GM18867 (cell line): ENCODE results near the gene CCDC61.

Source experiments
- ATAC-seq: cut with Tn5 transposase; IDR thresholded peaks from one replicate; pipeline ENCODE4 v1.9.1; 2021; ENCODE audit warnings: mild to moderate bottlenecking, moderate library complexity; ENCODE audit not compliant: unreplicated experiment

Gene CCDC61

DNA sequence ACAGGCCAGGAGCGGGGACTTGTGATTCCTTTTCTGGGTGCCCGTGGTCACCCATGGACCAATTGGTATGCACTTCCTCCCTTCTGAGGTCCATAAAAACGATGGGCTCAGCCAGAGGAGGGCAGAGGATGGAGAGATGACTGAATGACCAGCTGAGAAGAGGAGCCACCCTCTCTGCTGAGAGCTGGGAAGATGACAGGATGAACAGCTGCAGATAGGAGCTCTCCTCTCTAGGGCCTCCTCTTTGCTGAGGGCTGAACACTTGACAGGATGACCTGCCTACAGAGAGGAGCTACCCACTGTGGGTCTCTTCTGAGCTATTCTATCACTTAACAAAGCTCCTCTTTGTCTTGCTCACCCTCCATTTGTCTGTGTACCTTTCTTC lies 41.5 kb downstream of the CCDC61 start:
- no peak for ATAC-seq

DNA sequence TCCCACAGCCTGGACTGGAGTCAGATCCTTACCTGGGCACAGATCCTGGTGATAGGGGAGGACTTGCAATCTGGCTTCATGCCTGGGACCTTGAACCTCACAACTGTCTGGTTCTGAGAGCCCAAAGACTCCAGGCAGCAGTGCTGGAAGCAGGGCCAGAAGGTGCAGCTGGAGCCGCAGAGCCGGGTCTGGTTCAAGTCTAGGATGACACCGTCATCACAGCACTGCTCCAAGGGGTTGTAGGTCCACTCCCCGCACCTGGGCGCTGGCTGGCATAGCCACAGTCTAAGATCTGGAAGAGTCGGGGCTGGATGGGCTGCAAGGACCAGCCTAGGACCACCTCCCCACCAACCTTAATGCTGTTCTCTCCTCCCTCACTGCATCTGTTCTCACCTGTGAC lies 44.9 kb downstream of the CCDC61 start:
- ATAC-seq = no peak

DNA sequence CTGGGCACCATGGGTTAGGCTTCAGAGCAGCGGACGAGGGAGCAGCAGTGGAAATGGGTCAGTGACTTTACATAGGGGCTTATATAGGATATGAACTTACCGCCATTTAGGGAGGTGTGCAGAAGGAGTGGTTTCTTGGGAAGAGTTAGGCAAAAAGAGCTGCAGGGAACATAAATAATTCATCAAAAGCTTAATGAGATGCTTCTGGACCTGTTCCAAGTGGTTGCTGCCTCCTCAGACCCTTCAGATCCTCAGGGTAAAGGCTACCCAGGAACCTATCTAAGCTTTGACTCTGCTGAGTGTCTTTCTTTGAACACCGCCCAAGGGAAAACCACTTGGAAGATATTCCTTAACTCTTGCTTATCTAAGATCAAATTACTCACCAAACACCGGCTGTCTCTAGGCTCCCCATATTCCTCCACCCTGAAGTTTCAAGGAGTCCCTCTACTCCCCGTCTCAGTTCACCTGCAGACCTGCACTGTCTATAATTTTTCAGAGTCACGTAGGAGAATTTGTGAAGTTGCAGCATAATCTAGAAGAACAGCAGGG lies 45.8 kb downstream of the CCDC61 start, which contains the start of gene IGFL4:
IGFL4 (minus strand) TSS at position 51 of the 549 bp plus-strand sequence; CDS start at position 11, 40 bp downstream.
- no peak for ATAC-seq

- ATAC-seq = no peak
Observed at GRCh38 chr19:46042252-46042883, 47.1 kb downstream of the CCDC61 start.

DNA sequence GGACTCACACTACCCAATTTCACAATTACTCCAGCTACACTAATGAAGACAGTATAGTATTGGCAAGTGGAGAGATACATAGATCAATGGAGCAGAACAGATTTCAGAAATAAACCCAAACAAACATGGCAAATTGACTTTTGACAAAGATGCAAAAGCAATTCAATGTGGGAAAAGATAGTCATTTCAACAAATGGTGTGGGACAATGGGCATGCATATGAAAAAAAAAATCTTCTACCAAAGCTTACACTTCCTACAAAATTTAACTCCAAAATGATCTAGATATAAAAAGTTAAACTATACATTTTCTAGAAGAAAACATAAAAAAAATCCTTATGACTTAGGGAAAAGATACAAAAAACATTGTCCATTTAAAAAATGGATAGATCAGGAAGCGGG lies 48.3 kb downstream of the CCDC61 start:
- no peak for ATAC-seq

GRCh38 chr19:46049597-46049996 lies 54.3 kb downstream of the CCDC61 start:
- no peak for ATAC-seq

- no peak for ATAC-seq
Observed at GRCh38 chr19:46052896-46053295, 57.6 kb downstream of the CCDC61 start.

DNA sequence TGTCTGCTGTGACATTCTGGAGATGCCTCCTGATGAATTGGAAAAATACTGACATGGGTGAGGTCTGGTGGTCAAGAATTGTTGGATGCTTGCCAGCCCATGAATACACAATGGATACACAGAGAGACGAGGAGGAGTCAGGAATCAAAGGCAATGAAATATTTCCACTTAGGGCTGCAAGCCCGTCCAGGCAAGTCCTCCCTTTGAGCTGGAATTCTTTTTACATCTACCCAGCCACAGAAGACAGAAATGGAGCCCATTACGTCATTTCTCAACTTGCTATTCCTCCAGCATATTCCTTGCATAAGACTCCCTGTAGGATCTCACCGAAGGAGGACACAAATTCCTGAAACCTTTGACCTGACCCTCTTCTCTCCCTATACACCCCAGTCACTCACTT lies 61.3 kb downstream of the CCDC61 start:
- no peak for ATAC-seq

- ATAC-seq = no peak
Observed at GRCh38 chr19:46058778-46059177, 63.5 kb downstream of the CCDC61 start.

- no peak for ATAC-seq
Observed at GRCh38 chr19:46060012-46060411, 64.7 kb downstream of the CCDC61 start.

- ATAC-seq = no peak
Observed at GRCh38 chr19:46063201-46063600, 67.9 kb downstream of the CCDC61 start.

GRCh38 chr19:46065486-46066071 lies 70.3 kb downstream of the CCDC61 start:
- no peak for ATAC-seq

- no peak for ATAC-seq
Observed at GRCh38 chr19:46066471-46066870, 71.2 kb downstream of the CCDC61 start.

DNA sequence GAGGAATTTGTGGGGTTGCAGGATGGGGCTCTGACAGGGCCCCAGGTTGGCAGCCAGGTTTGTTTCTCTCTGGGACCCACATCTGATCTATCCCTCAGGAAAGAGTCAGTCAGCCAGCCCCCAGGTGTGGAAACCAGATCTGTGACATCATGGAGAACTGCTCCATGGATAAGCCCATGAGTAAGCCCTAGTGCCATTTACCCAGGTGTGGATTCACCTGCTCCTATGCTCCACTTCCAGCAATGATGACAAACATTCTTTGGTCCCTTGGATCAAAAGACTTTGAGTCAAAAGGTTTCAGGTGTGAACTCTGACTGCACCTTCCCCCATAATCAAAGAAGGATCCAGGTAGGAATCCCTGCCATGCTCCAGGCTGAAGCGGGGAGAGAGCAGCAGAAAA lies 72.4 kb downstream of the CCDC61 start:
- no peak for ATAC-seq
